GM18951 (cell line): ENCODE data around the gene MLPH.

Experiments used
- POLR2A ChIP-seq: IDR thresholded peaks from 4 replicates; pipeline ENCODE4 v1.6.1; 2011; ENCODE audit warnings: mild to moderate bottlenecking; ENCODE audit not compliant: insufficient read length, insufficient read depth; ENCODE audit errors: extremely low read depth
- in situ Hi-C: fragments of 300-500 bp; cut with MboI; formaldehyde crosslinking; loops from one replicate; pipeline ENCODE4 v1.12.0; 2022; ENCODE audit warnings: low sequenced_read_pairs, mixed read lengths, inconsistent platforms; ENCODE audit not compliant: unreplicated experiment

The MLPH gene

GRCh38 chr2:237558961-237559641 lies 72.0 kb downstream of the MLPH start:
- in situ Hi-C loops = no loop called here

GRCh38 chr2:237561221-237561620 lies 74.2 kb downstream of the MLPH start:
- no peak for TF ChIP-seq POLR2A
- in situ Hi-C loops = no loop called here

More at GRCh38 chr2:237558961-237559641, 72.0 kb downstream of the MLPH start:
- no peak for TF ChIP-seq POLR2A

- in situ Hi-C loops = no loop called here
Observed at GRCh38 chr2:237563816-237564215, 76.8 kb downstream of the MLPH start.

GRCh38 chr2:237564526-237565131 lies 77.6 kb downstream of the MLPH start:
- no peak for TF ChIP-seq POLR2A
- in situ Hi-C loops = no loop called here

More at GRCh38 chr2:237563816-237564215, 76.8 kb downstream of the MLPH start:
- TF ChIP-seq POLR2A = no peak

- in situ Hi-C loops = no loop called here
Observed at GRCh38 chr2:237565974-237566373, 78.9 kb downstream of the MLPH start.

GRCh38 chr2:237566401-237567235 lies 79.6 kb downstream of the MLPH start, which contains the start of gene PRLH:
Gene PRLH (plus strand): TSS chr2:237566574. CDS start chr2:237566574, 0 bp downstream.
- TF ChIP-seq POLR2A = no peak
- in situ Hi-C loops = no loop called here

More at GRCh38 chr2:237565974-237566373, 78.9 kb downstream of the MLPH start:
- no peak for TF ChIP-seq POLR2A

GRCh38 chr2:237567276-237568029 lies 80.4 kb downstream of the MLPH start:
- in situ Hi-C loops = no loop called here
- TF ChIP-seq POLR2A = no peak

GRCh38 chr2:237568121-237568660 lies 81.1 kb downstream of the MLPH start:
- no peak for TF ChIP-seq POLR2A
- in situ Hi-C loops = no loop called here

- in situ Hi-C loops = no loop called here
- no peak for TF ChIP-seq POLR2A
Observed at GRCh38 chr2:237569041-237569440, 82.0 kb downstream of the MLPH start.

- no peak for TF ChIP-seq POLR2A
- in situ Hi-C loops = loop anchor here (5.0 kb wide), 1 partner anchor 58 kb away; no protein-coding TSS in a partner anchor
Observed at GRCh38 chr2:237569896-237570295, 82.8 kb downstream of the MLPH start.

GRCh38 chr2:237570776-237571335 lies 83.8 kb downstream of the MLPH start:
- TF ChIP-seq POLR2A = no peak
- in situ Hi-C loops = loop anchor here (5.0 kb wide), 1 partner anchor 59 kb away; no protein-coding TSS in a partner anchor

GRCh38 chr2:237571551-237571950 lies 84.5 kb downstream of the MLPH start:
- in situ Hi-C loops = loop anchor here (5.0 kb wide), 1 partner anchor 59 kb away; no protein-coding TSS in a partner anchor
- TF ChIP-seq POLR2A = no peak
